Heart left ventricle (tissue), 16 donors: ENCODE measurements around the gene CMC2. TPM values are rescaled to one million over a fixed set of nuclear protein-coding genes. Genes with fewer than 3 reads are reported as not detected.
A peak's percentile ranks its signal among the peaks of the same experiment; 100 is the strongest.

Experiments
- ATAC-seq, 4 donors: fragments of 200-7000 bp; cut with Tn5 transposase; one replicate each; pipeline ENCODE4 v1.9.1; 2020 to 2022; ENCODE audit warnings: moderate library complexity in 4 of 4, mild to moderate bottlenecking in 3 of 4, moderate number of reproducible peaks in 1 of 4
- DNase-seq, 5 donors: peaks; one replicate each; pipeline ENCODE4 v3.0.0-alpha.2; 2020
- H3K27ac ChIP-seq, 12 donors: fragments of 200-600 bp; sonication (generic) in 4 of 12; one replicate each; pipeline versions ENCODE4 v1.5.0 to v1.8.0; 2016 to 2022; ENCODE audit warnings: mild to moderate bottlenecking in 2 of 12
- H3K27me3 ChIP-seq, 9 donors: fragments of 200-600 bp; sonication (generic) in 2 of 9; one replicate each; pipeline versions ENCODE4 v1.5.1 to v1.8.0; 2016 to 2022; ENCODE audit warnings: mild to moderate bottlenecking in 3 of 9
- H3K36me3 ChIP-seq, 9 donors: fragments of 200-600 bp; sonication (generic) in 2 of 9; one replicate each; pipeline versions ENCODE4 v1.5.0 to v1.8.0; 2018 to 2022; ENCODE audit warnings: mild to moderate bottlenecking in 2 of 9
- H3K4me1 ChIP-seq, 12 donors: fragments of 200-600 bp; sonication (generic) in 4 of 12; one replicate each; pipeline versions ENCODE4 v1.5.0 to v1.8.0; 2016 to 2022; ENCODE audit warnings: mild to moderate bottlenecking in 3 of 12
- H3K4me3 ChIP-seq, 12 donors: fragments of 200-600 bp; sonication (generic) in 4 of 12; one replicate each; pipeline versions ENCODE4 v1.5.0 to v1.8.0; 2017 to 2022; ENCODE audit warnings: mild to moderate bottlenecking in 9 of 12, moderate library complexity in 4 of 12
- H3K9me3 ChIP-seq, 12 donors: fragments of 200-600 bp; sonication (generic) in 4 of 12; one replicate each; pipeline versions ENCODE4 v1.5.0 to v1.8.0; 2016 to 2022; ENCODE audit warnings: mild to moderate bottlenecking in 1 of 12
- POLR2A ChIP-seq, 2 donors: fragments of 450-650 bp; IDR thresholded peaks; one replicate each; pipeline ENCODE4 v1.6.1; 2017; ENCODE audit warnings: antibody characterized with exemption in 2 of 2, mild to moderate bottlenecking in 2 of 2, moderate library complexity in 2 of 2
- WGBS, 4 donors: extraction: QIAGEN DNeasy Blood & Tissue Kit in 2 of 4; methylation state at CpG; one replicate each; pipeline versions ENCODE4 v1.1.5 to v1.1.7; 2013 to 2018; 5-methylcytosine and 5-hydroxymethylcytosine counted together
- intact Hi-C, 10 donors: fragments of 100-400 bp; cut with DNase I; formaldehyde crosslinking; loops; one replicate each; pipeline versions ENCODE4 v1.11.1 to v1.14.2; 2022
- polyA plus RNA-seq, 2 donors: library from polyadenylated mRNA; stranded (reverse); fragments of 200-250 nt; gene quantifications; one replicate each; pipeline ENCODE4 v1.2.3, GENCODE V29; 2013
- total RNA-seq, 9 donors: library from RNA; depleted of rRNA in 2 of 9; stranded (reverse); fragments of >200 nt in 2 of 9; fragmentation: NEBNext Ultra II Directional in 3 of 9; extraction: Animal tissue kit (Norgen Biotek cat#: 25700) in 3 of 9; gene quantifications; one replicate each; pipeline versions ENCODE4 v1.1.0 to v1.2.4, GENCODE V29; 2016 to 2023
- TF ChIP-seq, protein P1 (sequence below), 12 donors: fragments of 200-600 bp; sonication (generic) in 4 of 12; IDR thresholded peaks; one replicate each; pipeline versions ENCODE4 v1.5.0 to v1.8.0; 2018 to 2022; ENCODE audit warnings: antibody characterized with exemption in 12 of 12, mild to moderate bottlenecking in 5 of 12
- donor health status: ischemic (EF 13 %, LVEDD 7.1; RV severe dilation, severe dysfunction).
- donor health status: healthy with polysubstance abuse.
- donor health status: DM: no; HTN: yes; CAD: no.
- donor health status: DM: no; HTN: no; CAD: no.
- donor health status: ischemic (EF 25% LVEDD 6.9; RV normal size, moderate dysfunction).
- donor health status: ischemic (EF 25% LVEDD 5.7; RV mildly dilated, moderate dysfunction).
- donor health status: healthy.
- donor health status: DM: yes; HTN: yes; CAD: no.
- donor health status: ischemic (EF 35%, LVEDD 5.7; RV mildly dilated, moderate dysfunction).
- donor health status: nonischemic (EF 11% LVEDD 7.7; RV severe dilation, severe dysfunction).
- donor health status: DM: yes; HTN: yes; CAD: no.
- donor health status: PGD.
- donor health status: ischemic (EF 29% LVEDD 5.4; RV normal size, mild dysfunction).
- donor health status: nonischemic (EF 23%, LVEDD 6.1; RV moderate dilation, normal function).

CMC2 gene
- total and polyA plus RNA-seq, 11 donors = 89.0 to 377 (median 134) TPM

DNA sequence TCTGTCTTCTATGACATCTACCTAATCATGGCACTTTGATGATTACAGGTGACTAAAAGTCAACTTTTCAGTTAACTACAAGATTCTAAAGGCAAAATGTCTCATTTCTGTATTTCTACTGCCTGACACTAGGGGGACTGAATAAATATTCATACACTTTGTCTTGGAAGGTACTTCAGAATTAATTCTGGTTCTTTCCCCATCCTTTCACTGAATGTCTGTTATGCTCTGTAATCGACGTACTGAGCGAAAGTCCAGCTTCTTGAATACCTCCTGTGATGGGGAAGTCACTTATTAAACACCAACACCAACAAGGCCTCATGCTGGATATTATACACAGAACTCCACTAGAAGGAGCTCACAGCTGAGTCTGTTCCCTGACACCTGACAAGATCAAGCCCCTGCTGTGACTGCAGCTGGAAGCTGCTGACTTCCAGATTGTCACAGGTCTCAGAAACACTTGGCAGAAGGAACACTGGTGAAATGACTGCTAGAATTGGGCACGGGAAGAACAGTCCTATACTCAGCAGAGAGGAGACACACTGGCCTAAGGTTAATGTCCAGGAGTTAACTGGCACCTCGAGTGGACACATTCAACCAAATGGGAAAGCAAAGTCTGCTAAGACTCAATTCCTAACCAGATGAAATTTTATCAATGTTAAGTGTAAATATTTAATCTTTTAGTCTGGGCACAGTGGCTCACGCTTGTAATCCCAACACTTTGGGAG is 31.9 kb downstream of the CMC2 start:
- Histone ChIP-seq H3K27ac (peak overlapping the region in 4 of 12 donors; percentile 21 to 39 (median 26)), H3K4me1 (peaks cover 0 to 10% (median 0%) of the 10 kb centered on the region in 12 donors)

DNA sequence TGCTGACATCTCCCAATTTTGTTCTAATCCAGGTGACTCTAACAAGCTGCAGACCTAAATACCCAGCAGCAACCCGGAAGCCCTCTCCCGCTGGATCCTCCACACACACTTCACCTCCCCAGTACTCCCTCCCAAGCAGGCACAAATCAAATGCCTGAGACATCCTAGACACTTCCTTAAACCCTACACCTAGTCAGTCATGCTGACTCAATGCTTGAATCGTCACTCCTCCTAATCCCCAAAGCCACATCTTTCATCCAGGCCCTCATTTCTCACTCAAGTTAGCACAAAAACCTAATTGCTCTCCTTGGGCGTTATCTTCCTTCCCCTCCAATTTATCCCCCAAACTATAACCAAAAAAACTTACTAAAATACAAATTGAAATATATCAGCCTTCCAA is 32.7 kb downstream of the CMC2 start:
- ATAC-seq (no peak), DNase-seq (no peak)
- Histone ChIP-seq H3K27ac (no peak overlapping the region), H3K4me3 (no peak overlapping the region), H3K27me3 (no peaks in the 10 kb centered on the region), H3K9me3 (no peaks in the 10 kb centered on the region), H3K36me3 (peaks cover 0 to 56% (median 26%) of the 10 kb centered on the region in 9 donors), H3K4me1 (peaks cover 0 to 10% (median 0%) of the 10 kb centered on the region in 12 donors)
- TF ChIP-seq, protein P1, sequence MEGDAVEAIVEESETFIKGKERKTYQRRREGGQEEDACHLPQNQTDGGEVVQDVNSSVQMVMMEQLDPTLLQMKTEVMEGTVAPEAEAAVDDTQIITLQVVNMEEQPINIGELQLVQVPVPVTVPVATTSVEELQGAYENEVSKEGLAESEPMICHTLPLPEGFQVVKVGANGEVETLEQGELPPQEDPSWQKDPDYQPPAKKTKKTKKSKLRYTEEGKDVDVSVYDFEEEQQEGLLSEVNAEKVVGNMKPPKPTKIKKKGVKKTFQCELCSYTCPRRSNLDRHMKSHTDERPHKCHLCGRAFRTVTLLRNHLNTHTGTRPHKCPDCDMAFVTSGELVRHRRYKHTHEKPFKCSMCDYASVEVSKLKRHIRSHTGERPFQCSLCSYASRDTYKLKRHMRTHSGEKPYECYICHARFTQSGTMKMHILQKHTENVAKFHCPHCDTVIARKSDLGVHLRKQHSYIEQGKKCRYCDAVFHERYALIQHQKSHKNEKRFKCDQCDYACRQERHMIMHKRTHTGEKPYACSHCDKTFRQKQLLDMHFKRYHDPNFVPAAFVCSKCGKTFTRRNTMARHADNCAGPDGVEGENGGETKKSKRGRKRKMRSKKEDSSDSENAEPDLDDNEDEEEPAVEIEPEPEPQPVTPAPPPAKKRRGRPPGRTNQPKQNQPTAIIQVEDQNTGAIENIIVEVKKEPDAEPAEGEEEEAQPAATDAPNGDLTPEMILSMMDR (IDR thresholded peaks at IDR 0.05) = no peak
- no peak for TF ChIP-seq POLR2A (IDR thresholded peaks at IDR 0.05)
- intact Hi-C loops = no loop called here
- WGBS, 4 donors = 69 to 97% (median 83%) methylated on average over 3 to 4 of the region's 4 CpGs

More for the DNA sequence above, 31.9 kb downstream of the CMC2 start:
- TF ChIP-seq POLR2A (IDR thresholded peaks at IDR 0.05) = no peak
- TF ChIP-seq, protein P1 (IDR thresholded peaks at IDR 0.05) = peak in 8 of 12 donors; percentile 11 to 37 (median 24)
- H3K27me3 ChIP-seq = no peaks in the 10 kb centered on the region
- peaks cover 0 to 56% (median 33%) of the 10 kb centered on the region in 9 donors for H3K36me3 ChIP-seq
- DNase-seq (peak in 1 of 5 donors; percentile 38), ATAC-seq (peak; percentile 80 to 93 (median 86))
- no peaks in the 10 kb centered on the region for H3K9me3 ChIP-seq
- no peak overlapping the region for H3K4me3 ChIP-seq
- WGBS, 4 donors = 73 to 81% (median 79%) methylated on average over 6 of the region's 6 CpGs
- intact Hi-C loops = no loop called here

DNA sequence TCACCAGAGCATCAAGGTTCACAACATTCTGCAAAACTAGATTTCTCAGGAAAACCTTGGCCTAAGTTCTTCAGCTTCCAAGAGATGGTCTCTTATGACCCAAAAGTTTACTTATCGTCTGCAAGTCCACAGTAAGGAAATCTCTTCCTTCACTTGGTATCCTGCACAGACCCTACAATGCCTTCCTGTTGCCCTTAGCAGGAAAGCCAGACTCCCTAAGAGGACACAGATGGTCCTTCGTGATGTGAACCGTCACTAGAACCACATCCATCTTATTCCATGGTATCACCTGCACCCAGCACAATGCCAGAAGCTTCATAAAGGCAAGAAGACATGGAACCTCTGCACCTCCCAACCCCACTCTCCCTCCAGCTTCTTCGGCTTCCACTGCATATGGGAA is 34.1 kb downstream of the CMC2 start:
- H3K4me1 ChIP-seq = peaks cover 0 to 10% (median 0%) of the 10 kb centered on the region in 12 donors
- ATAC-seq = no peak
- H3K9me3 ChIP-seq = no peaks in the 10 kb centered on the region
- intact Hi-C loops = no loop called here
- peaks cover 0 to 45% (median 15%) of the 10 kb centered on the region in 9 donors for H3K36me3 ChIP-seq
- no peaks in the 10 kb centered on the region for H3K27me3 ChIP-seq
- H3K27ac ChIP-seq = no peak overlapping the region
- H3K4me3 ChIP-seq = no peak overlapping the region
- 83 to 89% (median 84%) methylated on average over 4 of the region's 4 CpGs for WGBS, 4 donors
- TF ChIP-seq, protein P1 (IDR thresholded peaks at IDR 0.05) = no peak
- TF ChIP-seq POLR2A (IDR thresholded peaks at IDR 0.05) = no peak
- no peak for DNase-seq

DNA sequence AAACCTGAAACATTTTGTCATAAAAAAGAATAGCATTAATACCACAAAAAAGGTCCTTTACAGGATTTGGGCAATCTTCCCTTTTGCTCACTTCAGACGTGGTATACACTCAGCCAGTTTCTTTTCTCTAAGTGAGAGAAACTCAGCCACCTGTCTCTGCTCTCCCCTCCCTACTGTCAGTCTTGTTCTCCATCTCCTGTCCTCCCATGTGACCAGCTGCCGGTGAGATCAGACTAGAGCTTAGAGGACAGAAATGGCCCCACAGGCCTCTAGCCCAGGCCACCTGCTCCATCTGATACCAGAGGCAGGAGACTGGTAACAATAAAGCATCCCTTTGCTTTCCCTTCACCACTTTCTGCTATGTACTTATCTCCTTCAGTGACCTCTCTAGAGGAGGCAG is 34.9 kb downstream of the CMC2 start:
- ATAC-seq = no peak
- H3K36me3 ChIP-seq = peaks cover 0 to 42% (median 8%) of the 10 kb centered on the region in 9 donors
- TF ChIP-seq, protein P1 (IDR thresholded peaks at IDR 0.05) = no peak
- no peak for TF ChIP-seq POLR2A (IDR thresholded peaks at IDR 0.05)
- H3K4me1 ChIP-seq = peaks cover 0 to 10% (median 0%) of the 10 kb centered on the region in 12 donors
- 62 to 68% (median 63%) methylated on average over 2 of the region's 2 CpGs for WGBS, 4 donors
- H3K27ac ChIP-seq = no peak overlapping the region
- no peak for DNase-seq
- no peaks in the 10 kb centered on the region for H3K27me3 ChIP-seq
- no peaks in the 10 kb centered on the region for H3K9me3 ChIP-seq
- H3K4me3 ChIP-seq = no peak overlapping the region
- intact Hi-C loops = no loop called here
